HG03175 (cell line): ENCODE results near the gene SIRPA.
A peak's percentile ranks its signal among the peaks of the same experiment; 100 is the strongest.

ENCODE experiments used
- ATAC-seq: cut with Tn5 transposase; IDR thresholded peaks from one replicate; pipeline ENCODE4 v1.9.1; 2021; ENCODE audit warnings: mild to moderate bottlenecking, moderate library complexity; ENCODE audit not compliant: unreplicated experiment

The SIRPA gene

DNA sequence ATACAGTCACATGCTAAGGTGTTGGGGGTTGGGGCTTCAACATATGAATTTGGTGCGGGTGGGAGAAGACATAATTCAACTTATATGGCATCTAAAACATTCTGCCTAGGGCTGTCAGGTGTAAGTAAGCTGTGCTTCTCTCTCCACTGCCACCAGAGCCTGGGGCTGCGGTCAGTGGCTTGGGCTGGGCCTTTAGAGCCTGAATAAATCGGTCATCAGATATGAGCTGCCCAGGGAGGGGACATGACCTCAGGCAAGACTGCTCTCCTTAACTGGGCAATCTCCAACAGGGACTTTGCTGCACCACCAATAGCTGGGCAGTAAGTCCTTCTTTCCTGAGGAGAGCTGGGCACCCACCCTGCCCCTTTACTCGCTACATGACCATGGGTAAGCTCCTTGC lies 24.9 kb upstream of the SIRPA start:
- ATAC-seq: no peak

DNA sequence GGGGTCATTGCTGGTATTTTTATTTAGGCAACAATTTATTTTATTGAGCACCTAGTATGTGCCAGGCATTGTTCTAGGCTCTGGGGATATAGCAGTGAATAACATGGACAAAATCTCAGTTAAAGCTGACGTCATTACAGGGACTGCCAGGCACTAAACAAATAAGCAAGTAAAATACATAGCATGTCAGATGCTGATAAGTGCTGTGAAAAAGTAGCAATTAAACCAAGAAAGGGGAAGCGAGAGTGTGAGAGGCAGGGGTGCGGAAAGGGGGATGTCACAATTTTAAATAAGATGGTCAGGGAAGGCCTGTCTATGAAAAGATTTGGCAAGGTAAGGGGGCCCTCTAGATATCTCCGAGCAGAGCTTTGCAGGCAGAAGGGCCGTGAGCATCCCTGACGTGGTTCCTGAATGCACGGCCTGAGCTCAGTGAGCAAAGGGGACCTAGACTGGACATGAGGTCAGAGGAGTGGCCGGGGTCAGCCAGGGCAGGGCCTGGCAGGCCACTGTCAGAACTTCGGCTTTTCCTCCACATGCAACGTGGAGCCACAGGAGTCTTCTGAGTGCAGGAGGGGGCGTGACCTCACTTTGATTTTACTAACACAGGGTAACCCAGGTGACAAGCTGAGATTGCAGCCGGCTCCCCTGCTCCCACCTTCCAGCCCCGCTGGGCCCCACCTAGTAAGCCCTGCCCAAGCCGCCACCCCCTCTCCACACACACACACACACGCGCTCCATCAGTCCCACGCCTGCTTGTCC lies 24.2 kb upstream of the SIRPA start:
- ATAC-seq: peak; percentile 67

- no peak for ATAC-seq
These were observed 23.3 kb upstream of the SIRPA start for GRCh38 chr20:1871807-1872458.

DNA sequence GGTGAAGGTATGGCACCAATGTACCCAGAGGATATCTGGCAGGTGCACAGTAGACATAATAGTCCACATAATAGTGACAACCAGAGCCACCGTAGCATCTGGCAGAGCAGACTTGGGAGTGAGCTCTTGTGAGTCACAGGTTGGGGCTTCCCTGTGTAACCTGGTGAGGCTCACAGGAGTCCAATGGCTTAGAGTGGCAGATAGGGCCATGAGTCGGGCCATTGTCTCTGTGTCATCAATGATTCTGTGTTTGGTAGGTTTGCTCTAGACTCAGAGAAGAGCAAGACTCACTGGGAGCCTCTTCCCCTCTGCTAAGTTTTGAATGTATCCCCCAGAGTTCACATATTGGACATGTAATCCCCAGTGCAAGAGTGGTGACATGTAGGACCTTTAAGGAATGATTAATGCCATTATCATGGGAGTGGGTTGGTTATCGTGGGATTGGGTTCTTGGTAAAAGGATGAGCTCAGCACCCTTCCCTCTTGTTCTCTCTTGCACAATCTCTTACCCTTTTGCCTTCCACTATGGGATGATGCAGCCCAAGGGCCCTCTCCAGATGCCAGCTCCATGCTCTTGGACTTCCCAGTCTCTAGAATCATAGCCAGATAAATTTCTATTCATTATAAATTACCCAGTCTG lies 22.6 kb upstream of the SIRPA start:
- ATAC-seq: no peak

- ATAC-seq: no peak
These were observed 20.6 kb upstream of the SIRPA start for GRCh38 chr20:1874450-1875182.

DNA sequence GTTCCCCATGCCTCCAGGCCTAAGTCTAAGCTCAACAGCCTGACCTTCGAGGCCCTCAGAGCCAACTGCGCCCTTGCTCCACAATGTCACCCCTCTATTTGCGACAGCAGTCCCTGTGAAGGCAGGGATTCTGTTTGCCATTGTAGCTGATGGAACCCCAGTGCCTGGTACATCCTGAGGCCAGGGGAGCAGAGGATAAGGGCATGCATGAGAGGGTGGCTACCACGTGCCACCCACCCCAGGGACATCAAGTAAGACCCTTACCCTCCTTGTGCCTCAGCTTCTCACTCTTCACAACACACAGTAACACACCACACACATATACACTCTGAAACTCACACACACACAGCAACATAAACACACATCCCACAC lies 20.0 kb upstream of the SIRPA start:
- ATAC-seq: no peak

DNA sequence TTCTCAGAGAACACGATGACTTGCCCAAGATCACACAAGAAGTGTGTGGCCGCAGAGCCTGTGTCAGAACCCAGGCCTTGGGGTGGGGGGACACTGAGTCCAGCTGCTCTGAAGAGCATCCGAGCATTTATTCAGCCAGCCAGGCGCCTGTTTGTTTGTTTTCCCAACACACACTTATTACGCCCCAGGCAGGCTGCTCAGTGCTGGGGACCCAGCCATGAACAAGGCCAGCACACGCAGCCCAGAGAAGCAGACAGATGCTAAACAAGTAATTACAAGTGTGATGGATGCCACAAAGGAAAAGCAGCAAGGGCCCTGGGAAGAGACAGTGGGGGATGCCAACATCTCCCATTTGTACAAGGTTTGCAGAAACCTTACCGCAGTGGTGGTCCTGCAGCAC lies 19.4 kb upstream of the SIRPA start:
- ATAC-seq: no peak

DNA sequence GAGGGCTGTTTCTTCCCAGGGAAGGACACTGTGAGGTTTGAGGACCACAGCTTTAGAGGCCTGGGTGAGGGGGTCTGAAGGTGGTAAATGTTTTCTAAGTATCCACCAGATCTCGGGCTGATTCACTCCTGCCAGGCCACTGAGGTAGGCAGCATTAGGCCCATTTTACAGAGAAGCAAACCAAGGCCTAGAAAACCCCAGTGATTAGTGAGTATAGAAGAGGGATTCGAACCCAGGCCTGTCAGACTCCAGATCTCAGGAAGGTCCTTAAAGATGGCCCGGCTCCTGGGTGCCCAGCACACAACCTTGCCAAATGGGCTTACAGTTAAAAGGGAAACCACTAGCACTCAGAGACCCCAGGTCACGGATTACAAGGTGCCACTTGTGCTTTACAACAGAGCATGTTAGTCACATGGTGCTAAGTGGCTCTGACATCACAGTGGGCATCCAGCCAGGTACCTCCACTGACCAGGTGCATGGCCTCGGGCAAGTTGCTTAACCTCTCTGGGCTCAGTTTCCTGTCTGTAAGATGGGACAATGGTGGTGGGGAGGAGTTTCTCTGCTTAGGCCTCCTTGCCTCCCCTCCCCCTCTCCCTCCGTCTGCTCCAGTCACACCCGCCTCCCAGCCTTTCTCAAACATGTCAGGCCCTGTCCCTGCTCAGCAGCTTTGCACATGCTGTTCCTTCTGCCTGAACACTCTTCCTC lies 18.8 kb upstream of the SIRPA start:
- ATAC-seq: no peak

GRCh38 chr20:1876975-1877608 lies 18.1 kb upstream of the SIRPA start:
- no peak for ATAC-seq

- ATAC-seq: no peak
These were observed 17.5 kb upstream of the SIRPA start for GRCh38 chr20:1877609-1878200.

DNA sequence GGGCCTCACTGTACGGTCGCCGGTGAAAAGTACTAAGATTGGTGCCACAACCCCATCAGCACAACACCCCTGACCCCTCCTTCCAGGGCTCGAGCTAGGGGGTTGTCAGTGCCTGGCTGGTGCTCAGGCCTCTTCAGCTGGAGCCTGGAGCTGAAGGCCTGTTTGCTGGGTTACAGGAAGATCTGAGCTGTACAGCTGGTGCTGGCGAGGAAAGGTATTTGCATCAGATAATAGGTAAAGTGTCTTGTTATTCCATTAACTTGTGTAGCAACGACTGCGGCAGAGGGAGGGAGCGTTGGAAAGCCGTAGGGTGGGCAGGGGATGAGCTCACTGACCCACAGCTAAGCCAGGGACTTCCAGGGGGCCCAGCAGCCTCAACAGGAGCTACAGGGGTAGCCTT lies 15.8 kb upstream of the SIRPA start:
- no peak for ATAC-seq

- ATAC-seq: no peak
These were observed 15.3 kb upstream of the SIRPA start for GRCh38 chr20:1879934-1880333.

DNA sequence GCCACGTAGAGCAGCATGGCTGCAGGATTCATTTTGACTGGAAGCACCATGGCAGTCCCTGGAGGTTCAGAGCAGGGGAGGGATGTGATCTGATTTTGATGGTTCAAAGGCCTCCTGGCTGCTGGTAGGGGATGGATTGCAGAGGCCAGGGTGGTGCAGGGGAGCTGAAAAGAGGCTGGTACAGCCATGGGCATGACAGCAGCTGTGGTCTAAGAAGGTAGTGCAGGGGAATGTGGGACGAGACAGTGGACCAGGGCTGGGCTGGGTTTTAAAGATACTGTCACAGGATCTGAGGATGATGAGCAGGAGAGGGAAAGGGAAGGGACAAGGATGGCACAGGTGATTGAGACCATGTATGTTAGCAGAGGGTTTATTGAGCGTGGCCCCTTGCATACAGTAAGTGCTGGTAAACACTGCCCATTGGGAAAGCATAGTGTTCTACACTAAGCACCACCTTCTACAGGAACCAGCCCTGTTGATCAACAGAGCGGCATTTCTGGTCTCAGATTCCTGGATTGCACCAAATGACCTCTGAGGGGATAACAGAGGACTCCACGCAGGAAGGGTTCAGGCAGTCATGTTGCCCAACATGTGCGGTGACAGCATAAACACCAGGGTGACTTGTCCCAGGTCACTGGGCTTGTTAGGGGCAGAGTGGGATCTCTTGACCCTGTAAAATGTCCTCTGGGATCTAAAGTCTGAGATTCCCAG lies 14.5 kb upstream of the SIRPA start:
- no peak for ATAC-seq

DNA sequence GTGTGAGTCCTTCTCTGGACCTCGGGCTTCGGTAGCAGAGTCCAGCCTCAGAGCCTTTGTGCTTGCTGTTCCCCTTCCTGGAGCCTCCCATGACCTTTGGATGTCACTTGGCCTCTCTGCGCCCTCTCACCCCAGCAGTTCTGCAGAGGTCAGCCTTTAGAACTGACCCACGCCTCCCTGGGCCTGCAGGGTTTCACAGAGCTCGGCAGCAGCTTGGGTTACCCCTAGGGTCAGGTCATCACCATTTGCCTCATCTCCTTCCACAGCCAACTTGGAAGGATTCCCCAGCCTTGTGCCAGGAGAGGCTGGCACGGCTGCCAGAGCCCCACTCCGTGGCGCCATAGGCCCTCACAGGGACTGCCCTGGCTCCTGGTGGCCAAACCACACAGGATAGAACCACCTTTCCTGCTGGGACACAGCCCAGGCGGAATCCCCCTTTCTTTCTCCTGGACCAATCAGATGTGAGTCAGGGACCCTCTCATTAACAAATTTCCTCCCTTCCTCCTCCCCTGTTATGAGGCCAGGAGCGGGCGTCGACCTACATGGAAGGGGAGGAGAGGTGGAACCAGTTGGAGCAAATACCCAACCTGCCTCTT lies 13.9 kb upstream of the SIRPA start:
- ATAC-seq: no peak

DNA sequence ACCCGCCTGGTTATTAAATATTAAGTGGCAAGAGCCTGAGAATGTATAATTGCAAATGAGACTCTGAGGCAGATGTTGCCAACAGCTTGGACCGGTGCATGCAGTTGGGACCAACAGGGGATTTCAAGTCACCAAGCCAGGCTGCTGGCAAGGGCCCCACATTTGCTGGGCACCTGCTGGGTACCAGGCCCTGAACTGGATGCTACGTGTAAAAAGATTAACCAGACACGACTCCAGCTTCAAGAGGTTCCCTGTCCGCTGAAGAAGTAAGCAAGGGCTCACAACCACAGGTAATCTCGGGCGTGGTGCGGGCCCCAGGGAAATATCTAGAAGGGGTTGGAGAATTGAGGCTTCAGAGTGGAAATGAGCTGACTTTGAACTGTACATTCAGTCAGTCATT lies 13.2 kb upstream of the SIRPA start:
- ATAC-seq: no peak

- ATAC-seq: no peak
These were observed 11.2 kb upstream of the SIRPA start for GRCh38 chr20:1883986-1884385.

DNA sequence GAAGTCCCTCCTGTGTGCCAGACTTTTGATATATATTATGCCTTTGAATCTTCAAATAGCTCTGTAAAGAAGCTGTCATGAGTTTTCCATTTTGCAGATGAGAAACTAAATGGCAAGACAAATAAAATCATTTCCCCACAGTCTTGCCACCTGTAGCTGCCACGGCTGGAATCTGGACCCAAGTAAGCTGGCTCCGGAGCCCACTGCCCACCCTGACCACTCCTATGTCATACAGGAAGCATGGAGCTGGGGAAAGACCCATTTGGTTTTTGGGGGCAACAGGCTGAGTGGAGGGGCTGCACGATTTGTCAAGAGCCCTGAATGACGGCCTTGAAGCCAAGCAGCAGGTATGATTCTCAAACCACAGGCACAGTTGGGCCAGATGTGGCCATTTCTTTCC lies 10.0 kb upstream of the SIRPA start:
- ATAC-seq: no peak

DNA sequence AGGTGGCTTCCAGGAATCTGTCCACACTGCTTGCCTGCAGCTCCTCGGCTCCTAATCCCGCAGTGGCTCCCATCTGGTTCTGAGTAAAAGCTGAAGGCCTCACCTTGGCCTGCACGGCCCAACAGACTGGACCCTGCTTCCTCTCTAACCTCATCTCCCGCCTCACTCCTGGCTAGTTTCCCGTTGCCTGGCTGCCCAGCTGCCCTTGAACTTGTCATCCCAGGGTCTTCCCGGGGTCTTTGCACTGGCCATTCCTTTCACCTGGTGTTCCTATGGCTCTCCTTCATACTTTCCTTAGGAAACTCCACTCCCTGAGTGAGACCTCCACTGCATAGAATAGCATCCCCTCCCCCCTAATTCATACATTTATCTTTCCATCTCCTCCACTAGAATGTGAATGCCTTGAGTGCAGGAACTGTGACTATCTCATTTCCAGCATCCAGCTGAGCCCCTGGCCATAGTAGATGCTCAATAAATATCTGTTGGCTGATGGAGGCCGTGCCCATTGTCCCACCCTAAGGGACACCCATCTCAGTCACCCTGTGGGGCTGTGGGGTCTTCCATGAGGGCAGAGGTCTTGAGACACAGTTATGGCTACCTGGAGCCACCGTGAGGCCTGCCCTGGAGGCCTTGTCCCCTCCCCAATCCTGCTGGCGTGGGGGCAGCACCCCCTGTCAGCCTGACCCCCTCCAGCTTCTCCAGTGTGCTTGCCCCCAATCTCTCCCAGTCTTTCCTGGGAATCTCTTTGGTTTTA lies 9.1 kb upstream of the SIRPA start:
- ATAC-seq: no peak
